ENCODE data around the gene RTN4IP1.

- TF ChIP-seq CTCF (IDR thresholded peaks at IDR 0.05) = no peak
- no peak for TF ChIP-seq ZFX (IDR thresholded peaks at IDR 0.05; ENCODE audit: borderline replicate concordance)
Measured at GRCh38 chr6:106572875-106573585, 56.3 kb downstream of the RTN4IP1 start.

Data from 22Rv1 (cell line).